Activated T-helper 17 cell treated with anti-CD3 and anti-CD28 coated beads, Interleukin-2, amount 50 U/mL, for 72 hours (primary cell): ENCODE results near the gene PDGFC. TPM values are rescaled to one million over a fixed set of nuclear protein-coding genes. Genes with fewer than 3 reads are reported as not detected.

Source experiments
- ATAC-seq: fragments of 150-1000 bp; cut with Tn5 transposase; replicated peaks from 2 replicates; pipeline ENCODE4 v1.10.0; 2021; ENCODE audit warnings: mild to moderate bottlenecking, moderate library complexity
- H3K27ac Mint-ChIP-seq: one replicate; pipeline ENCODE4 v1.8.0; 2022; ENCODE audit warnings: mixed read lengths
- H3K27me3 Mint-ChIP-seq: one replicate; pipeline ENCODE4 v1.8.0; 2022; ENCODE audit warnings: mixed read lengths
- H3K36me3 Mint-ChIP-seq: one replicate; pipeline ENCODE4 v1.8.0; 2022; ENCODE audit warnings: low read depth, mild to moderate bottlenecking, mixed read lengths
- H3K4me1 Mint-ChIP-seq: one replicate; pipeline ENCODE4 v1.8.0; 2022; ENCODE audit warnings: mixed read lengths
- H3K4me3 Mint-ChIP-seq: one replicate; pipeline ENCODE4 v1.8.0; 2022; ENCODE audit warnings: mild to moderate bottlenecking, mixed read lengths
- H3K9me3 Mint-ChIP-seq: one replicate; pipeline ENCODE4 v1.8.0; 2022; ENCODE audit warnings: mixed read lengths
- total RNA-seq, 2 donors: library from RNA; stranded (reverse); gene quantifications; one replicate each; pipeline ENCODE4 v1.2.3, GENCODE V29; 2022

Gene PDGFC
- total RNA-seq, 2 donors from 2014 or later, result not detected

DNA sequence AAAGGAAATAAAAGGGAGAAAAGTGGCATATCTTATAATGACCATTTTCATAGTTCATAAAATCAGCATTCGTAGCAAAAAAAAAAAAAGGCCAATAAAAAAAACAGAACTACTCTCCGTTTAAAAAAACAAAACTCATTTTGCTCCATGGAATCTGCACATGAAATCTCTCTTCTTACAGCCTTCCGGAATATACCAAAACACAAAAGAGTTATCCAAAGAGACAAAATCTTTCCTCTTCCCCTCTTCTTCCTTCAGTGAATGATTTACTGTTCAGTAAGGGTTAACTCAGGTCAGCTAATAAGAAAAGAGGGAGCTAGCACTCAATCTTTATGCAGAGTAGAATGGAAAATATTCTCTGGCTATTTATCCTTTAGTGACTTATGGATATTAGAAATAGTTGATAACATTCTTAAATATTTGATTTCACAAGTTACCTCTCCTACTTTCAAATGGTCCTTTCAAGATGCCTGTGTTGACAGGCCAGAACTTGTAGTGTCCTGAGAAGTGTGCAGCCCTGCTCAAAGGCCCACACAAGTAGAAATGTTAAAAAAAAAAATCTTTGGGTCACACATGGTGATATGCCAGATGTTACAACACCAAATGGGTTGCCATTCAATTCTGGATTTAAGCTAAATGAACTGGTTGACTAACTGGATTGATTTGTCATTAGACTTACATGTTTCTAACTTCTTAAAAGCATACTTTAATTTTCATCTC is 42.1 kb downstream of the PDGFC start:
- no peaks in the 10 kb centered on the region for H3K27me3 Mint-ChIP-seq
- no peaks in the 10 kb centered on the region for H3K4me1 Mint-ChIP-seq
- H3K9me3 Mint-ChIP-seq, result peaks cover 24% of the 10 kb centered on the region
- no peaks in the 10 kb centered on the region for H3K36me3 Mint-ChIP-seq
- no peak for ATAC-seq
- H3K4me3 Mint-ChIP-seq, result no peak overlapping the region
- no peak overlapping the region for H3K27ac Mint-ChIP-seq

GRCh38 chr4:156924774-156925315 is 46.8 kb downstream of the PDGFC start:
- H3K27me3 Mint-ChIP-seq, result no peaks in the 10 kb centered on the region
- no peaks in the 10 kb centered on the region for H3K36me3 Mint-ChIP-seq
- ATAC-seq, result no peak

DNA sequence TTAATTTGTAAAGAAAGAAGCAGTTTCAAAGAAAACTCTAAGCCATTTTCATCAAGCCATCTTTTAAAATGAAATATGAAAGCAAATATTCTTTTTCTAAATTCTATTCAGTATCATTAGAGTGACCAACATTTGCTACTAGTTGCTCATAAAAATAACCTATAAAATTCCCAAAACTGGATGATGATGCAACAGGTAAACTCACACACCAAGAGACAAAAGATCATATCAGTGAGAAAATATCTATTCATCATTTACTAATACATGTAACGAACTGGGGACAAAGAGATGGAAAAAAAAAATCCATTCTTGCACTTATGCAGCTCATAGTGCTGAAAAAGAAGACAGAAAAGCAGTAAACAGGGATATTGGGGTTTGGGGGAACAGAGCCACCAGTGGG is 48.1 kb downstream of the PDGFC start:
- no peaks in the 10 kb centered on the region for H3K27me3 Mint-ChIP-seq
- H3K4me1 Mint-ChIP-seq, result no peaks in the 10 kb centered on the region
- H3K36me3 Mint-ChIP-seq, result no peaks in the 10 kb centered on the region
- H3K27ac Mint-ChIP-seq, result no peak overlapping the region
- ATAC-seq, result no peak
- peaks cover 19% of the 10 kb centered on the region for H3K9me3 Mint-ChIP-seq
- H3K4me3 Mint-ChIP-seq, result no peak overlapping the region

More at GRCh38 chr4:156924774-156925315, 46.8 kb downstream of the PDGFC start:
- no peak overlapping the region for H3K27ac Mint-ChIP-seq
- H3K4me3 Mint-ChIP-seq, result no peak overlapping the region
- H3K4me1 Mint-ChIP-seq, result no peaks in the 10 kb centered on the region
- H3K9me3 Mint-ChIP-seq, result peaks cover 21% of the 10 kb centered on the region

DNA sequence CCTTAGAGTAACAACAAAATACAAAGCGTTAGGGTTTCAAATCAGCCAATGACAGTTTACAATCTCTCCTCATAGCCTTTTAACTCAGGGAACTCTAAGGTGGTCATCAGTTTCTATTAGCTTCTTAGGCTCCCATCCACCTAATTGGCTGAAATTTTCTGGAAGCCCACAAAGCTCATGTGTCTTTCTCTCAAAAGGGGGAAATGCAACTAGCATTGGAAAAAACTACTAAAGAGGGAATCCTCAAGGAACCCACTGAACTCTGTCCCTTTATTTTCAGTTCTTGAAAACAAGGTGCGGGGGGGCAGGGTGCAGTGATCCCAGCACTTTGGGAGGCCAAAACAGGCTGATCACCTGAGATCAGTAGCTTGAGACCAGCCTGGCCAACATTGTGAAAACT is 56.4 kb downstream of the PDGFC start:
- Mint-ChIP-seq H3K36me3 (no peaks in the 10 kb centered on the region), H3K9me3 (peaks cover 16% of the 10 kb centered on the region), H3K27ac (no peak overlapping the region), H3K4me3 (no peak overlapping the region), H3K27me3 (no peaks in the 10 kb centered on the region), H3K4me1 (no peaks in the 10 kb centered on the region)
- ATAC-seq, result no peak

DNA sequence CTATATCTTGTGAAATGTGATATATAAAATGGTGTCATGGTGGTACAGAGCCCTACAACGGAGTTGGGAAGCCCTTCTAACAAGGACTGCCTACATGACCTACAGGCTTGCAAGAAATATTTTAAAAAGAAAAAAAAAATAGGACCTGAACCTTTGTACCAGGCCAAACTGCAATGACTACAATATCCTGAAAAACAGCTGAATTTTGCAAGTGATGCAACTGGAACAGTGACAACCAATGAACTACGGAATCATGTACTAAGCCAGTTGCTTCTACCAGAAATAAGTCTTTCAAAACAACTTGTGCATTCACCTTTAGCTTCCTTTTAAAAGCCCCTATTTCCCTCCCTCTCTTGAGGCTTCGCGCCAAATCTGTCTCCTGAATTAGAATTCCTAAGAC is 58.4 kb downstream of the PDGFC start:
- Mint-ChIP-seq H3K9me3 (peaks cover 13% of the 10 kb centered on the region), H3K27me3 (no peaks in the 10 kb centered on the region), H3K4me3 (no peak overlapping the region), H3K36me3 (no peaks in the 10 kb centered on the region), H3K27ac (no peak overlapping the region), H3K4me1 (no peaks in the 10 kb centered on the region)
- no peak for ATAC-seq

- peaks cover 4% of the 10 kb centered on the region for H3K9me3 Mint-ChIP-seq
- no peak overlapping the region for H3K27ac Mint-ChIP-seq
- H3K4me3 Mint-ChIP-seq, result no peak overlapping the region
- no peaks in the 10 kb centered on the region for H3K27me3 Mint-ChIP-seq
- no peaks in the 10 kb centered on the region for H3K4me1 Mint-ChIP-seq
- no peaks in the 10 kb centered on the region for H3K36me3 Mint-ChIP-seq
- ATAC-seq, result no peak
These were observed 62.6 kb downstream of the PDGFC start for GRCh38 chr4:156909010-156909409.

DNA sequence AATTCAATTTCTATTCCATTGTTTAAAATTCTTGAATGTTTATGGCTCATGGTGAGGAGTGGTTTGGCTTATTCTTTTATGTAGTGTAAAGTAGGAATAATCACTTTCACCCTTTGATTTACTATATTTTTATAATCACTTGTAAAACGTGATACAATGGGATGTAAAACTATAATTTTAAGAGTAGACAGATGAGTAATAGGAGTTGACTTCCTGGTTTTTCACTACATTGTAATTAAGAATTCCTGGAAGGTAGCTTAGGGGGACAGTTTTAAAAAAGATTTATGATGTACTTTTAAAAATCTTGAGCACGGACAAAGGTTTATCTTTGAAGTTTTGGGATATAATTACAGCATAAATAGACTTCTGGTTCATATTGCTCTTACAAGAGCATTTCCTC is 65.3 kb downstream of the PDGFC start:
- Mint-ChIP-seq H3K27ac (no peak overlapping the region), H3K9me3 (peaks cover under 1% of the 10 kb centered on the region), H3K27me3 (no peaks in the 10 kb centered on the region), H3K4me1 (no peaks in the 10 kb centered on the region), H3K4me3 (no peak overlapping the region), H3K36me3 (no peaks in the 10 kb centered on the region)
- no peak for ATAC-seq

DNA sequence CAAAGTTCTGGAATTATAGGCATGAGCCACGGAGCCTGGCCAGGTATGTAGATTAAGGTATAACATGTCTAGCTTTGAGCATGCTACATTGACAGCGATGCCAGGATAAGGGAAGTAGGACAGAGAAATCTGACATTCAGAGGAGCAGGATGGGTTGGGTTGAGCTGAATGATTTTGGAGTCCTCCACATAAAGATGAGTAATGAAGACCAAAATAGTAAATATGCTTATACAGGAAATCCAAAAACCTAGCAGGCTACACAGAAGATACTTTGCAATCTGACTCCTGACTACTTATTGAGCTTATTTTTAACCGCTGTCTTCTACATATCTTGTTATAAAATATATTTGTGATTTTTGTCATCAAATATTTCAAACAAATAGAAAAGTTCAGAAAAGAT is 69.7 kb downstream of the PDGFC start:
- Mint-ChIP-seq H3K27me3 (no peaks in the 10 kb centered on the region), H3K36me3 (no peaks in the 10 kb centered on the region), H3K4me1 (no peaks in the 10 kb centered on the region), H3K27ac (no peak overlapping the region), H3K4me3 (no peak overlapping the region), H3K9me3 (peaks cover 4% of the 10 kb centered on the region)
- ATAC-seq, result no peak

DNA sequence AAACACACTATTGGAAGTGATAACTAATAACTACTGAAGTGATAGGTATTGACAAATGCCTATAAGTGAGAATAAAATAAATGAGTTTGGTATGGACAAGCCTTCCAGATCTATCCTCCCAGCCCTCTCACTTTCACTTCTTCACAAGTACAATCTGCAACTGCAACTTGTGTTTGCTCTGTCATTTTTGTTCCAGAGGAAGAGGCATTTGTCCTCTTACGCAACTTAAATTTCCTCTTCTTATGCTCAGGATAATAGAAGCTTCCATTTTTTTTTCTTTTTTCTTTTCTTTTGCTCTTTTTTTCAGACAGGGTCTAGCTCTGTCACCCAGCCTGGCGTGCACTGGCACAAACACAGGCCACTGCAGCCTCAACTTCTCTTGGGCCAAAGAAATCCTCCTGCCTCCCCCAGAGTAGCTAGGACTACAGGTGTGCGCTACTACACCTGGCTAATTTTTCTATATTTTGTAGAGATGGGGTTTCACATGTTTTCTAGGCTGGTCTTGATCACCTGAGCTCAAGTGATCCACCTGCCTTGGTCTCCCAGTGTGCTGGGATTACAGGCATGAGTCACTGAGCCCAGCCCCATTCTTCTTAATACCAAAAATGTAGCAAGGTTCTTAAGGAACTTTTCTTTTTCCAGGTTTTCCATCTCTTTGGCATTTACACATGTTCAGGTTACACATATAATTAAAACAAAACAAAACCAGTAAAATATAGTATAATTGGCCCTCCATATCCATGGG is 73.1 kb downstream of the PDGFC start:
- ATAC-seq, result no peak
- Mint-ChIP-seq H3K36me3 (no peaks in the 10 kb centered on the region), H3K4me3 (no peak overlapping the region), H3K4me1 (no peaks in the 10 kb centered on the region), H3K27ac (no peak overlapping the region), H3K27me3 (no peaks in the 10 kb centered on the region), H3K9me3 (peaks cover 4% of the 10 kb centered on the region)

GRCh38 chr4:156896527-156896926 is 75.1 kb downstream of the PDGFC start:
- Mint-ChIP-seq H3K36me3 (no peaks in the 10 kb centered on the region), H3K27ac (no peak overlapping the region), H3K4me1 (no peaks in the 10 kb centered on the region), H3K9me3 (peaks cover 4% of the 10 kb centered on the region), H3K27me3 (no peaks in the 10 kb centered on the region), H3K4me3 (no peak overlapping the region)
- no peak for ATAC-seq

- Mint-ChIP-seq H3K27me3 (no peaks in the 10 kb centered on the region), H3K4me3 (no peak overlapping the region), H3K36me3 (no peaks in the 10 kb centered on the region), H3K4me1 (no peaks in the 10 kb centered on the region), H3K9me3 (no peaks in the 10 kb centered on the region), H3K27ac (no peak overlapping the region)
- no peak for ATAC-seq
These were observed 77.4 kb downstream of the PDGFC start for GRCh38 chr4:156894234-156894633.

GRCh38 chr4:156892805-156893204 is 78.8 kb downstream of the PDGFC start:
- Mint-ChIP-seq H3K4me3 (no peak overlapping the region), H3K4me1 (no peaks in the 10 kb centered on the region), H3K27ac (no peak overlapping the region), H3K36me3 (no peaks in the 10 kb centered on the region), H3K27me3 (no peaks in the 10 kb centered on the region), H3K9me3 (no peaks in the 10 kb centered on the region)
- no peak for ATAC-seq

- Mint-ChIP-seq H3K4me3 (no peak overlapping the region), H3K4me1 (no peaks in the 10 kb centered on the region), H3K36me3 (no peaks in the 10 kb centered on the region), H3K9me3 (no peaks in the 10 kb centered on the region), H3K27ac (no peak overlapping the region), H3K27me3 (no peaks in the 10 kb centered on the region)
- no peak for ATAC-seq
These were observed 81.7 kb downstream of the PDGFC start for GRCh38 chr4:156889616-156890594.

DNA sequence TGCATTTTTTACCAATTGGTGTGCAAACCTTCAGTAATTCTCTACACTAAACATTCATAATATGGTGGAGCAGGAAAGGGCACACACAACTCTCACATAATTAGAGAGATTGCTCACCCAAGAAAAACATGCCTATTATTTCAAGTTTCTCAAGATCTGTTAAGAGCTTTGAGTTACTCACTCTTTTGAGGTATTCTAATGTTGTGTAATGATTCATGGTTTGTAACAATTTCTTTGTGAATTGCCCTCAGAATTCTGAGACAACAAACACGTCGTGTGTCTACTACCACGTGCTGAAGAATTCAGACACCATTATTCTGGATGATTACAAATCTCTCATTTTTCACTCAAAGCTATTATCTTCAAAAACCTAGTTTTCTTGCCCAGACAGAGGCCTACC is 82.8 kb downstream of the PDGFC start:
- Mint-ChIP-seq H3K27ac (no peak overlapping the region), H3K4me3 (no peak overlapping the region), H3K36me3 (no peaks in the 10 kb centered on the region), H3K4me1 (no peaks in the 10 kb centered on the region), H3K27me3 (no peaks in the 10 kb centered on the region), H3K9me3 (peaks cover 4% of the 10 kb centered on the region)
- ATAC-seq, result no peak
